ENCODE data around the gene BIRC5. TPM values are rescaled to one million over a fixed set of nuclear protein-coding genes. Genes with fewer than 3 reads are reported as not detected.
"Not testable (repeated sequence)": the region's sequence is repeated elsewhere in the genome, so short reads cannot be mapped to it uniquely, and the experiment has no call there.

Gene BIRC5
- total RNA-seq, result 61.7 and 109 TPM in 2 replicates

GRCh38 chr17:78214016-78214705, at the start of gene BIRC5:
Gene BIRC5 (plus strand): TSS chr17:78214253. CDS start chr17:78214317, 64 bp downstream.
- peak; percentile 39 for DNase-seq (ENCODE audit: low read depth, low spot score)

- DNase-seq (ENCODE audit: low read depth, low spot score), result no peak
Measured at GRCh38 chr17:78164748-78165607, 49.1 kb upstream of the BIRC5 start.

GRCh38 chr17:78166416-78166815, 47.6 kb upstream of the BIRC5 start:
- DNase-seq (ENCODE audit: low read depth, low spot score), result no peak

- DNase-seq (ENCODE audit: low read depth, low spot score), result no peak
Measured at GRCh38 chr17:78168242-78168902, 45.7 kb upstream of the BIRC5 start, which contains the start of gene SYNGR2. Gene SYNGR2 (plus strand): TSS chr17:78168581. CDS start chr17:78168617, 36 bp downstream.

- no peak for DNase-seq (ENCODE audit: low read depth, low spot score)
Measured at GRCh38 chr17:78168903-78169793, 44.9 kb upstream of the BIRC5 start.

- DNase-seq (ENCODE audit: low read depth, low spot score), result no peak
Measured at GRCh38 chr17:78170692-78171590, 43.1 kb upstream of the BIRC5 start.

- DNase-seq (ENCODE audit: low read depth, low spot score), result not testable (repeated sequence)
Measured at GRCh38 chr17:78171591-78172248, 42.3 kb upstream of the BIRC5 start.

GRCh38 chr17:78172249-78173051, 41.6 kb upstream of the BIRC5 start:
- DNase-seq (ENCODE audit: low read depth, low spot score), result no peak

GRCh38 chr17:78173097-78173715, 40.8 kb upstream of the BIRC5 start:
- no peak for DNase-seq (ENCODE audit: low read depth, low spot score)

- peak; percentile 47 for DNase-seq (ENCODE audit: low read depth, low spot score)
Measured at GRCh38 chr17:78174346-78174869, 39.6 kb upstream of the BIRC5 start.

- no peak for DNase-seq (ENCODE audit: low read depth, low spot score)
Measured at GRCh38 chr17:78174870-78175642, 39.0 kb upstream of the BIRC5 start.

- DNase-seq (ENCODE audit: low read depth, low spot score), result no peak
Measured at GRCh38 chr17:78175643-78175981, 38.4 kb upstream of the BIRC5 start.

GRCh38 chr17:78176548-78177025, 37.5 kb upstream of the BIRC5 start:
- DNase-seq (ENCODE audit: low read depth, low spot score), result no peak

- DNase-seq (ENCODE audit: low read depth, low spot score), result no peak
Measured at GRCh38 chr17:78179372-78179771, 34.7 kb upstream of the BIRC5 start.

- DNase-seq (ENCODE audit: low read depth, low spot score), result no peak
Measured at GRCh38 chr17:78180083-78180482, 34.0 kb upstream of the BIRC5 start.

- DNase-seq (ENCODE audit: low read depth, low spot score), result no peak
Measured at GRCh38 chr17:78180508-78180907, 33.5 kb upstream of the BIRC5 start.

GRCh38 chr17:78182504-78182903, 31.5 kb upstream of the BIRC5 start:
- no peak for DNase-seq (ENCODE audit: low read depth, low spot score)
